HEK293 (cell line): ENCODE measurements around the gene GAS2L3.
A peak's percentile ranks its signal among the peaks of the same experiment; 100 is the strongest.

Experiments
- FEZF1 ChIP-seq: fragments of 450-650 bp; formaldehyde crosslinking; IDR thresholded peaks from 2 replicates; pipeline ENCODE4 v1.5.1; 2016; ENCODE audit warnings: missing biosample characterization, missing genetic modification characterization
- GFI1B ChIP-seq: fragments of 450-650 bp; formaldehyde crosslinking; IDR thresholded peaks from 2 replicates; pipeline ENCODE4 v1.5.1; 2016; ENCODE audit warnings: missing biosample characterization, missing genetic modification characterization
- KLF8 ChIP-seq: fragments of 450-650 bp; formaldehyde crosslinking; IDR thresholded peaks from 2 replicates; pipeline ENCODE4 v1.5.1; 2016; ENCODE audit warnings: missing biosample characterization, missing genetic modification characterization
- TRIM28 ChIP-seq: IDR thresholded peaks from 2 replicates; pipeline ENCODE4 v1.6.1; 2011; ENCODE audit warnings: low read length, control low read depth, borderline replicate concordance
- ZFP3 ChIP-seq: fragments of 450-650 bp; formaldehyde crosslinking; IDR thresholded peaks from 2 replicates; pipeline ENCODE4 v1.5.1; 2016; ENCODE audit warnings: low read depth, missing biosample characterization, missing genetic modification characterization
- ZFP69B ChIP-seq: fragments of 450-650 bp; formaldehyde crosslinking; IDR thresholded peaks from 2 replicates; pipeline ENCODE4 v1.5.1; 2016; ENCODE audit warnings: missing biosample characterization, missing genetic modification characterization
- ZNF311 ChIP-seq: fragments of 450-650 bp; formaldehyde crosslinking; IDR thresholded peaks from 2 replicates; pipeline ENCODE4 v1.5.1; 2017; ENCODE audit warnings: missing biosample characterization, missing genetic modification characterization, borderline replicate concordance
- ZNF560 ChIP-seq: fragments of 450-650 bp; formaldehyde crosslinking; IDR thresholded peaks from 2 replicates; pipeline ENCODE4 v1.5.1; 2017; ENCODE audit warnings: missing biosample characterization, missing genetic modification characterization, borderline replicate concordance
- ZNF600 ChIP-seq: fragments of 450-650 bp; formaldehyde crosslinking; IDR thresholded peaks from 2 replicates; pipeline ENCODE4 v1.5.1; 2016; ENCODE audit warnings: missing biosample characterization, missing genetic modification characterization
- ZNF610 ChIP-seq: fragments of 450-650 bp; formaldehyde crosslinking; IDR thresholded peaks from 2 replicates; pipeline ENCODE4 v1.5.1; 2016; ENCODE audit warnings: missing biosample characterization, missing genetic modification characterization, borderline replicate concordance
- ZNF623 ChIP-seq: fragments of 450-650 bp; formaldehyde crosslinking; IDR thresholded peaks from 2 replicates; pipeline ENCODE4 v1.5.1; 2016; ENCODE audit warnings: missing biosample characterization, missing genetic modification characterization
- ZNF624 ChIP-seq: fragments of 450-650 bp; formaldehyde crosslinking; IDR thresholded peaks from 2 replicates; pipeline ENCODE4 v1.5.1; 2017; ENCODE audit warnings: missing biosample characterization, missing genetic modification characterization
- ZNF660 ChIP-seq: fragments of 450-650 bp; IDR thresholded peaks from 2 replicates; pipeline ENCODE4 v1.5.1; 2018; ENCODE audit warnings: missing biosample characterization, mild to moderate bottlenecking, missing genetic modification characterization
- ZNF785 ChIP-seq: fragments of 450-650 bp; formaldehyde crosslinking; IDR thresholded peaks from 2 replicates; pipeline ENCODE4 v1.5.1; 2016; ENCODE audit warnings: missing biosample characterization, missing genetic modification characterization
- ZNF843 ChIP-seq: fragments of 450-650 bp; formaldehyde crosslinking; IDR thresholded peaks from 2 replicates; pipeline ENCODE4 v1.5.1; 2016; ENCODE audit warnings: missing biosample characterization, missing genetic modification characterization
- ZSCAN23 ChIP-seq: fragments of 450-650 bp; formaldehyde crosslinking; IDR thresholded peaks from 2 replicates; pipeline ENCODE4 v1.5.1; 2016; ENCODE audit warnings: missing biosample characterization, missing genetic modification characterization
- TF ChIP-seq, protein P1 (sequence below): fragments of 450-650 bp; formaldehyde crosslinking; IDR thresholded peaks from 2 replicates; pipeline ENCODE4 v1.5.1; 2016; ENCODE audit warnings: missing biosample characterization, missing genetic modification characterization
- TF ChIP-seq, protein P2 (sequence below): fragments of 450-650 bp; formaldehyde crosslinking; IDR thresholded peaks from 2 replicates; pipeline ENCODE4 v1.5.1; 2016; ENCODE audit warnings: missing biosample characterization, missing genetic modification characterization
- TF ChIP-seq, protein P3 (sequence below): fragments of 450-650 bp; formaldehyde crosslinking; IDR thresholded peaks from 2 replicates; pipeline ENCODE4 v1.5.1; 2016; ENCODE audit warnings: missing biosample characterization, missing genetic modification characterization
- TF ChIP-seq, protein P4 (sequence below): fragments of 450-650 bp; formaldehyde crosslinking; IDR thresholded peaks from 2 replicates; pipeline ENCODE4 v1.5.1; 2016; ENCODE audit warnings: missing biosample characterization, missing genetic modification characterization
- TF ChIP-seq, protein P5 (sequence below): fragments of 450-650 bp; formaldehyde crosslinking; IDR thresholded peaks from 2 replicates; pipeline ENCODE4 v1.5.1; 2016; ENCODE audit warnings: missing biosample characterization, missing genetic modification characterization
- TF ChIP-seq, protein P6 (sequence below): fragments of 450-650 bp; formaldehyde crosslinking; IDR thresholded peaks from 2 replicates; pipeline ENCODE4 v1.5.1; 2016; ENCODE audit warnings: missing biosample characterization, missing genetic modification characterization
- TF ChIP-seq, protein P7 (sequence below): fragments of 450-650 bp; formaldehyde crosslinking; optimal IDR thresholded peaks from 2 replicates; pipeline ENCODE3; 2016; ENCODE audit warnings: missing biosample characterization, mild to moderate bottlenecking, missing genetic modification characterization
- TF ChIP-seq, protein P8 (sequence below): fragments of 450-650 bp; formaldehyde crosslinking; IDR thresholded peaks from 2 replicates; pipeline ENCODE4 v1.5.1; 2017; ENCODE audit warnings: missing biosample characterization, mild to moderate bottlenecking, missing genetic modification characterization, moderate library complexity

The GAS2L3 gene

DNA sequence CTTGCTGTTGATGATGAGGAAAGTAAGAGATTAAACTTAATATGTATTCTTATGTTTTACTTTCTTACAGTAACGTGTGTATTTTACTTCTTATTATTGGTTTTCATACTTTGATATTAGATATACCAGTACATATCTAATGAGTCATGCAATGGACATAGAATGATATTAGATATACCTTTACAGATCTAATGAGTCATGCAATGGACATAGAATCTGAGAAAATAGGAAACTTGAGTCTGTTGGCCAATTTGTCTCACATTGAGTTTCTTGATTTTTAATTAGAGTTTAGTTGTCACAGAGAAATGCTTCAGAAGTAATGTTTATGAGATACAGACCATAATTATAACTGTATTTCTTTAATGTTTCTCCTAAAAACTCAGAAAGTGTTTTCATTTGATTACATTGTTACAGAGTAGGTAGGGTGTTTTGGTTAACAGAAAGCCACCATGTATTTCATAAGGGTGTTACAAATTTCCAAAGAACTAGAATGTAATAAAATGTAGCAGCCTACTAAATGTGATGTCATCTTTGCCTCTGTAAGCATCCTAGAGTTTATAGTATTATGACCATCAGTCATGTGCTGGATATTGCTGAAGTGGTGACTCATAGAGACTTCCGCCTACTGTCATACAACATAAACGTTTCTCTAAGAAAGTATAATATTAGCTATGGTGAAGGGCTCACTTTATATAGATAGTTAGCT is 3.0 kb downstream of the GAS2L3 start (continued):
- TF ChIP-seq, protein P1, sequence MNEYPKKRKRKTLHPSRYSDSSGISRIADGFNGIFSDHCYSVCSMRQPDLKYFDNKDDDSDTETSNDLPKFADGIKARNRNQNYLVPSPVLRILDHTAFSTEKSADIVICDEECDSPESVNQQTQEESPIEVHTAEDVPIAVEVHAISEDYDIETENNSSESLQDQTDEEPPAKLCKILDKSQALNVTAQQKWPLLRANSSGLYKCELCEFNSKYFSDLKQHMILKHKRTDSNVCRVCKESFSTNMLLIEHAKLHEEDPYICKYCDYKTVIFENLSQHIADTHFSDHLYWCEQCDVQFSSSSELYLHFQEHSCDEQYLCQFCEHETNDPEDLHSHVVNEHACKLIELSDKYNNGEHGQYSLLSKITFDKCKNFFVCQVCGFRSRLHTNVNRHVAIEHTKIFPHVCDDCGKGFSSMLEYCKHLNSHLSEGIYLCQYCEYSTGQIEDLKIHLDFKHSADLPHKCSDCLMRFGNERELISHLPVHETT (tag by site-specific recombination): peak; percentile 51; the same call in 1 of the 2 replicates
- TF ChIP-seq ZNF624 (tag by site-specific recombination) (no peak), TRIM28 (no peak; the same call in 1 of the 2 replicates), ZNF560 (tag by site-specific recombination) (no peak), KLF8 (tag by site-specific recombination) (0 out of 2 replicates have a peak, but pooled peaks have one; percentile 36), ZNF843 (tag by site-specific recombination) (peak; percentile 57; the same call in 1 of the 2 replicates), ZNF600 (tag by site-specific recombination) (no peak), FEZF1 (no peak), ZNF610 (tag by site-specific recombination) (no peak), ZNF311 (tag by site-specific recombination) (no peak), GFI1B (tag by site-specific recombination) (no peak), ZFP3 (tag by site-specific recombination) (no peak), ZNF660 (peak; percentile 89), ZNF785 (tag by site-specific recombination) (no peak), ZSCAN23 (tag by site-specific recombination) (no peak), ZNF623 (tag by site-specific recombination) (no peak), ZFP69B (tag by site-specific recombination) (0 out of 2 replicates have a peak, but pooled peaks have one; percentile 37)
- TF ChIP-seq, protein P2, sequence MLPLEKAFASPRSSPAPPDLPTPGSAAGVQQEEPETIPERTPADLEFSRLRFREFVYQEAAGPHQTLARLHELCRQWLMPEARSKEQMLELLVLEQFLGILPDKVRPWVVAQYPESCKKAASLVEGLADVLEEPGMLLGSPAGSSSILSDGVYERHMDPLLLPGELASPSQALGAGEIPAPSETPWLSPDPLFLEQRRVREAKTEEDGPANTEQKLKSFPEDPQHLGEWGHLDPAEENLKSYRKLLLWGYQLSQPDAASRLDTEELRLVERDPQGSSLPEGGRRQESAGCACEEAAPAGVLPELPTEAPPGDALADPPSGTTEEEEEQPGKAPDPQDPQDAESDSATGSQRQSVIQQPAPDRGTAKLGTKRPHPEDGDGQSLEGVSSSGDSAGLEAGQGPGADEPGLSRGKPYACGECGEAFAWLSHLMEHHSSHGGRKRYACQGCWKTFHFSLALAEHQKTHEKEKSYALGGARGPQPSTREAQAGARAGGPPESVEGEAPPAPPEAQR (tag by site-specific recombination): no peak
- TF ChIP-seq, protein P3, sequence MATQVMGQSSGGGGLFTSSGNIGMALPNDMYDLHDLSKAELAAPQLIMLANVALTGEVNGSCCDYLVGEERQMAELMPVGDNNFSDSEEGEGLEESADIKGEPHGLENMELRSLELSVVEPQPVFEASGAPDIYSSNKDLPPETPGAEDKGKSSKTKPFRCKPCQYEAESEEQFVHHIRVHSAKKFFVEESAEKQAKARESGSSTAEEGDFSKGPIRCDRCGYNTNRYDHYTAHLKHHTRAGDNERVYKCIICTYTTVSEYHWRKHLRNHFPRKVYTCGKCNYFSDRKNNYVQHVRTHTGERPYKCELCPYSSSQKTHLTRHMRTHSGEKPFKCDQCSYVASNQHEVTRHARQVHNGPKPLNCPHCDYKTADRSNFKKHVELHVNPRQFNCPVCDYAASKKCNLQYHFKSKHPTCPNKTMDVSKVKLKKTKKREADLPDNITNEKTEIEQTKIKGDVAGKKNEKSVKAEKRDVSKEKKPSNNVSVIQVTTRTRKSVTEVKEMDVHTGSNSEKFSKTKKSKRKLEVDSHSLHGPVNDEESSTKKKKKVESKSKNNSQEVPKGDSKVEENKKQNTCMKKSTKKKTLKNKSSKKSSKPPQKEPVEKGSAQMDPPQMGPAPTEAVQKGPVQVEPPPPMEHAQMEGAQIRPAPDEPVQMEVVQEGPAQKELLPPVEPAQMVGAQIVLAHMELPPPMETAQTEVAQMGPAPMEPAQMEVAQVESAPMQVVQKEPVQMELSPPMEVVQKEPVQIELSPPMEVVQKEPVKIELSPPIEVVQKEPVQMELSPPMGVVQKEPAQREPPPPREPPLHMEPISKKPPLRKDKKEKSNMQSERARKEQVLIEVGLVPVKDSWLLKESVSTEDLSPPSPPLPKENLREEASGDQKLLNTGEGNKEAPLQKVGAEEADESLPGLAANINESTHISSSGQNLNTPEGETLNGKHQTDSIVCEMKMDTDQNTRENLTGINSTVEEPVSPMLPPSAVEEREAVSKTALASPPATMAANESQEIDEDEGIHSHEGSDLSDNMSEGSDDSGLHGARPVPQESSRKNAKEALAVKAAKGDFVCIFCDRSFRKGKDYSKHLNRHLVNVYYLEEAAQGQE (tag by site-specific recombination): no peak
- TF ChIP-seq, protein P4, sequence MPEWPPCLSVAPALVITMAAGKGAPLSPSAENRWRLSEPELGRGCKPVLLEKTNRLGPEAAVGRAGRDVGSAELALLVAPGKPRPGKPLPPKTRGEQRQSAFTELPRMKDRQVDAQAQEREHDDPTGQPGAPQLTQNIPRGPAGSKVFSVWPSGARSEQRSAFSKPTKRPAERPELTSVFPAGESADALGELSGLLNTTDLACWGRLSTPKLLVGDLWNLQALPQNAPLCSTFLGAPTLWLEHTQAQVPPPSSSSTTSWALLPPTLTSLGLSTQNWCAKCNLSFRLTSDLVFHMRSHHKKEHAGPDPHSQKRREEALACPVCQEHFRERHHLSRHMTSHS: no peak
- TF ChIP-seq, protein P5, sequence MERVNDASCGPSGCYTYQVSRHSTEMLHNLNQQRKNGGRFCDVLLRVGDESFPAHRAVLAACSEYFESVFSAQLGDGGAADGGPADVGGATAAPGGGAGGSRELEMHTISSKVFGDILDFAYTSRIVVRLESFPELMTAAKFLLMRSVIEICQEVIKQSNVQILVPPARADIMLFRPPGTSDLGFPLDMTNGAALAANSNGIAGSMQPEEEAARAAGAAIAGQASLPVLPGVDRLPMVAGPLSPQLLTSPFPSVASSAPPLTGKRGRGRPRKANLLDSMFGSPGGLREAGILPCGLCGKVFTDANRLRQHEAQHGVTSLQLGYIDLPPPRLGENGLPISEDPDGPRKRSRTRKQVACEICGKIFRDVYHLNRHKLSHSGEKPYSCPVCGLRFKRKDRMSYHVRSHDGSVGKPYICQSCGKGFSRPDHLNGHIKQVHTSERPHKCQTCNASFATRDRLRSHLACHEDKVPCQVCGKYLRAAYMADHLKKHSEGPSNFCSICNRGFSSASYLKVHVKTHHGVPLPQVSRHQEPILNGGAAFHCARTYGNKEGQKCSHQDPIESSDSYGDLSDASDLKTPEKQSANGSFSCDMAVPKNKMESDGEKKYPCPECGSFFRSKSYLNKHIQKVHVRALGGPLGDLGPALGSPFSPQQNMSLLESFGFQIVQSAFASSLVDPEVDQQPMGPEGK (tag by site-specific recombination): 0 out of 2 replicates have a peak, but pooled peaks have one; percentile 31
- TF ChIP-seq, protein P6, sequence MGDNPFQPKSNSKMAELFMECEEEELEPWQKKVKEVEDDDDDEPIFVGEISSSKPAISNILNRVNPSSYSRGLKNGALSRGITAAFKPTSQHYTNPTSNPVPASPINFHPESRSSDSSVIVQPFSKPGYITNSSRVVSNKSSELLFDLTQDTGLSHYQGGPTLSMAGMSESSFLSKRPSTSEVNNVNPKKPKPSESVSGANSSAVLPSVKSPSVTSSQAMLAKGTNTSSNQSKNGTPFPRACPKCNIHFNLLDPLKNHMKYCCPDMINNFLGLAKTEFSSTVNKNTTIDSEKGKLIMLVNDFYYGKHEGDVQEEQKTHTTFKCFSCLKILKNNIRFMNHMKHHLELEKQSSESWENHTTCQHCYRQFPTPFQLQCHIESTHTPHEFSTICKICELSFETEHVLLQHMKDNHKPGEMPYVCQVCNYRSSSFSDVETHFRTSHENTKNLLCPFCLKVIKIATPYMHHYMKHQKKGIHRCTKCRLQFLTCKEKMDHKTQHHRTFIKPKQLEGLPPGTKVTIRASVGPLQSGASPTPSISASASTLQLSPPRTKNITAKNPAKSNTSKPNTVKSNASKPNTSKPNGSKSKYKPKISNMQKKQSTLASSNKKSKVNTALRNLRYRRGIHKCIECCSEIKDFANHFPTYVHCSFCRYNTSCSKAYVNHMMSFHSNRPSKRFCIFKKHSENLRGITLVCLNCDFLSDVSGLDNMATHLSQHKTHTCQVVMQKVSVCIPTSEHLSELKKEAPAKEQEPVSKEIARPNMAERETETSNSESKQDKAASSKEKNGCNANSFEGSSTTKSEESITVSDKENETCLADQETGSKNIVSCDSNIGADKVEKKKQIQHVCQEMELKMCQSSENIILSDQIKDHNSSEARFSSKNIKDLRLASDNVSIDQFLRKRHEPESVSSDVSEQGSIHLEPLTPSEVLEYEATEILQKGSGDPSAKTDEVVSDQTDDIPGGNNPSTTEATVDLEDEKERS (tag by site-specific recombination): no peak
- TF ChIP-seq, protein P7, sequence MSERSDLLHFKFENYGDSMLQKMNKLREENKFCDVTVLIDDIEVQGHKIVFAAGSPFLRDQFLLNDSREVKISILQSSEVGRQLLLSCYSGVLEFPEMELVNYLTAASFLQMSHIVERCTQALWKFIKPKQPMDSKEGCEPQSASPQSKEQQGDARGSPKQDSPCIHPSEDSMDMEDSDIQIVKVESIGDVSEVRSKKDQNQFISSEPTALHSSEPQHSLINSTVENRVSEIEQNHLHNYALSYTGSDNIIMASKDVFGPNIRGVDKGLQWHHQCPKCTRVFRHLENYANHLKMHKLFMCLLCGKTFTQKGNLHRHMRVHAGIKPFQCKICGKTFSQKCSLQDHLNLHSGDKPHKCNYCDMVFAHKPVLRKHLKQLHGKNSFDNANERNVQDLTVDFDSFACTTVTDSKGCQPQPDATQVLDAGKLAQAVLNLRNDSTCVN (tag by site-specific recombination): no peak
- TF ChIP-seq, protein P8, sequence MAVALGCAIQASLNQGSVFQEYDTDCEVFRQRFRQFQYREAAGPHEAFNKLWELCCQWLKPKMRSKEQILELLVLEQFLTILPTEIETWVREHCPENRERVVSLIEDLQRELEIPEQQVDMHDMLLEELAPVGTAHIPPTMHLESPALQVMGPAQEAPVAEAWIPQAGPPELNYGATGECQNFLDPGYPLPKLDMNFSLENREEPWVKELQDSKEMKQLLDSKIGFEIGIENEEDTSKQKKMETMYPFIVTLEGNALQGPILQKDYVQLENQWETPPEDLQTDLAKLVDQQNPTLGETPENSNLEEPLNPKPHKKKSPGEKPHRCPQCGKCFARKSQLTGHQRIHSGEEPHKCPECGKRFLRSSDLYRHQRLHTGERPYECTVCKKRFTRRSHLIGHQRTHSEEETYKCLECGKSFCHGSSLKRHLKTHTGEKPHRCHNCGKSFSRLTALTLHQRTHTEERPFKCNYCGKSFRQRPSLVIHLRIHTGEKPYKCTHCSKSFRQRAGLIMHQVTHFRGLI (tag by site-specific recombination): no peak
